Spleen (tissue), 7 donors: Measurements from ENCODE around the gene POLR2B.

Source experiments
- CTCF ChIP-seq, 11 experiments: fragments of 200-600 bp in 7 of 11; fragments of 450-650 bp in 4 of 11; sonication (generic) in 4 of 11; IDR thresholded peaks in 8 of 11; conservative IDR thresholded peaks in 3 of 11; 1 replicate in 7 of 11; 2 replicates in 4 of 11; pipeline versions ENCODE4 v1.4.0 to v1.8.0; 2016 to 2021; ENCODE audit warnings: antibody characterized with exemption in 11 of 11, inconsistent platforms in 4 of 11, mild to moderate bottlenecking in 1 of 11
- POLR2A ChIP-seq, 3 donors: fragments of 450-650 bp; IDR thresholded peaks; one replicate each; pipeline ENCODE4 v1.5.1; 2017; ENCODE audit warnings: antibody characterized with exemption in 3 of 3, mild to moderate bottlenecking in 1 of 3
- POLR2AphosphoS5 ChIP-seq, 3 donors: sonication (generic); formaldehyde crosslinking; IDR thresholded peaks; one replicate each; pipeline ENCODE4 v1.5.1; 2017; ENCODE audit warnings: antibody characterized with exemption in 3 of 3
- donor health status: DM: no; HTN: no; CAD: no; lungs with moderate emphysema.
- donor health status: DM: no; HTN: no; CAD: no.
- donor health status: DM: no; HTN: no; CAD: no.

- TF ChIP-seq CTCF (IDR thresholded peaks at IDR 0.05 in 8 of 11, conservative IDR thresholded peaks at IDR 0.05 in 3 of 11): no peak
- TF ChIP-seq POLR2A (IDR thresholded peaks at IDR 0.05): no peak
- no peak for TF ChIP-seq POLR2AphosphoS5 (IDR thresholded peaks at IDR 0.05)
These were observed 38.3 kb upstream of the POLR2B start for GRCh38 chr4:56940403-56940802.
